ENCODE results near the gene TMEM181.
"Not testable (repeated sequence)": the region's sequence is repeated elsewhere in the genome, so short reads cannot be mapped to it uniquely, and the experiment has no call there.

TMEM181 gene, protein sequence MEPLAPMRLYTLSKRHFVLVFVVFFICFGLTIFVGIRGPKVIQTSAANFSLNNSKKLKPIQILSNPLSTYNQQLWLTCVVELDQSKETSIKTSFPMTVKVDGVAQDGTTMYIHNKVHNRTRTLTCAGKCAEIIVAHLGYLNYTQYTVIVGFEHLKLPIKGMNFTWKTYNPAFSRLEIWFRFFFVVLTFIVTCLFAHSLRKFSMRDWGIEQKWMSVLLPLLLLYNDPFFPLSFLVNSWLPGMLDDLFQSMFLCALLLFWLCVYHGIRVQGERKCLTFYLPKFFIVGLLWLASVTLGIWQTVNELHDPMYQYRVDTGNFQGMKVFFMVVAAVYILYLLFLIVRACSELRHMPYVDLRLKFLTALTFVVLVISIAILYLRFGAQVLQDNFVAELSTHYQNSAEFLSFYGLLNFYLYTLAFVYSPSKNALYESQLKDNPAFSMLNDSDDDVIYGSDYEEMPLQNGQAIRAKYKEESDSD

DNA sequence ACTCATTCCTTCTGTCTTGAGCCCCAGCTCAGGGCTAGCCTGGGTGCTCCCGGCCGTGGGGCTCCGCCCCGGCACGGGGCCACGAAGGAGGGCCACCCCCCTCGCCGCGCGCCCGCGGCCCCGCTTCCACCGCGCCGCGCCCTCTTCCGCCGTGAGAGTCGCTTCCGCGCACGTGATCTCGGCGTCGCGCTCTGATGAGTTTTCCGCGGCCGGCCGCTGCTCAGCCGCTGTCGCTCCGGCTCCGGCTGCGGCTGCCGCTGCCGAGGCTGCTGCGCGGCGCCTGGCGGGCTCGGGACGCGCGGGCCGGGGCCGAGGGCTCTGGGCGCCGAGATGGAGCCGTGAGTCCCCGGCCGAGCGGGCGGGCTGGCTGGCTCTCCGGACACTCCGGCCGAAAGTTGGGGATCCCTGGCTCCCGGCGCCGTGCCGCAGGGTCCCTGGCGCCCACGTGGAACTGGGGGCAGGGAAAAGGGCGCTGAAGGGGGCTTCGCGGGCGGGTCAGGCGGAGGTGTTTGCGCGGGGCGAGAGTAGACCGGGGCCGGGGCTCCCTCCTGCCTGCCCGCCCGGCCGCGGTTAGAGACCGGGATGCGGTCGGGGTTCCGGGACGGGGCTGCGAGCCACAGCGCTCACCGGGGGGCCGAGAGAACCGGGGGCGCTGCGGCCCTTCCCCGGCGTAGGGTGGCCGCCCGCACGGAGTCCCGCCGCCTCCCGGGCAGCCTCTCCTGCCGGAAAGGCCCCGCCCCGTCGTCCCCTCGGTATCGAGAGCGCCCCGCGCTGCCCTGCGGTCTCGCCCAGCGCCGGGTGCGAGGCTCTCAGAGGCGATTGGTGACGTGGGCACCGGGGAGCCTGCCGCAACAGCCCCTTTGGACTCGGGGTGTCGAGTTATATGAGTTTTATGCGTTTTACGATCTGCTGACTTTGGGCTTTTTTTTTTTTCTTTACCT is at the start of gene TMEM181:
TMEM181 (plus strand) TSS at position 197 of the 941 bp plus-strand sequence; CDS start at position 331, 134 bp downstream.
- DNase-seq: peak; percentile 71 to 97 (median 80)
- intact Hi-C loops (cut with DNase I): no loop called here

DNA sequence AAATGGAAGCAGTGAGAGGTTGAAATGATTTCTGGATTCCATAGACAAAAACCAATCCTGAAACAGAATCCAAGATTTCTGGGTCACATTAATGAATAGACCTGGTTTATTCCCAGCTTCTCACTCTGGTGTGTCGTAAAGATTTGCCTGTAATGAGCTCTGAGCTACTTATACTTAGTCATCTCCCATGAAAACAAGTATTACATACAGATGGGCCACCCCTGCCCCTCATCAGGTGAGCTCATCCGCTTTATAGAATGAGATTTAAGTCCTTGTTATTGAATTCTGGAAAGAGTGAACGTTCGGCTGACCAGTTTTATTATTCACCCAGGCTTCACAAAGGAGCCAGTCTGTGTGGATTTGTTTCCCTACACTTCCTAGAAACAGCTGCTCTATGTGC is 47.1 kb upstream of the TMEM181 start:
- intact Hi-C loops (cut with DNase I): no loop called here
- DNase-seq: no peak

DNA sequence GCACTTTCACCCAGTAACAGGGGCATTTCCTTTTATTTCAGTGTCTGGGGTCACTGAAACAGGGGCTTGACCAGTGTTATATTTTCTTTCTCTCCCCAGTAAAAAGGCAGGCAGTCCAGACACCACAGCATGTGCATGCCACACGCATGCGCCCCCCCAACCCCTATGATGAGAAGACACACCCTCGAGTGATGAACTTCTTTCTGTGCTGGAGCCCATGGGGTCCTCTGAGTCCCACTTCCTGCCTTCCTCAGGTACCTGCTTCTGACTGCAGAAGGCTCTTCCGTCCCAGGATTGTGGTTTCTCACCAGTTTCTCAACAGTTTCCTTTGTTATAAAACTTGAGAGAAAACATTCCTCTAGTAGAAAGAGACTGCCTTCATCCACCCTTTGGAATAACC is 45.7 kb upstream of the TMEM181 start:
- intact Hi-C loops (cut with DNase I): no loop called here
- DNase-seq: no peak

DNA sequence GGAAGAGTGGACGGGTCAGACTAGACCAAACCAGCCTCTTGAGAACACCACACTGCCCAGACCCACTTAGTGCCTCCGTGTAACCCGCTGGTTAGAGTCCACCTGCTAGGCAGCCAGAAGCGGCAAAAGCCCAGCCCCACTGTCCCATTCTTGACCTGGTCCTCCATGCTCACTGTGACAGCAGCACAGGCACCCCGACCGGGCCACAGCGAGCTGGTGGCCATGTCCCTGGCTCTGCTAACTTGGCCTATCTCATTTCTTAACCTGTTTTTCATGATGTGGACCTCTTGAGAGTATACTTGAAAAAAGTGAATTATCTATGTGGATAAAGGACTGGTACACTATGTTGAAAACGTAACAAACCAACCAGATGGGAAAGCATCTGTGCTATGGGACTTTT is 44.9 kb upstream of the TMEM181 start:
- intact Hi-C loops (cut with DNase I): no loop called here
- no peak for DNase-seq

DNA sequence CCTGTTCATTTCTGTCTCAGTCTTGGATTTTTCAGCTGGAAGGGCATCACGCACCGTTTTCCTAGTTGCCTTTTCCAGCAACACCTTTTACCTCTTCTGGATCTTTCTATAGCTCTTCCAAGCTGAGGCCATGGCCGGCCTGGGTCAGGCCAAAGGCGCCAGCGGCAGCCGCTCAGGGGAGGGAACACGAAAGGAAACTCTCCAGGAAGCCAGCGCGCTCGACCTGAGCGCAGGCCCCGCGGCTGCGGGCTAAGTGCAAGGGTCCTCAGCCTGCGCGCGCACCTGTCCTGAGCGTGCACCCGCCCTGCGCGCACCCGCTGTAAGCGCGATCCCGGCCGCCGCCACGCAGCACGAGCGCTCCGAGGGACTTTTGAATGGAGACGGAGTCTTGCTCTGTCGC is 43.8 kb upstream of the TMEM181 start:
- intact Hi-C loops (cut with DNase I): no loop called here
- peak in 1 of 10 donors; percentile 74 for DNase-seq

DNA sequence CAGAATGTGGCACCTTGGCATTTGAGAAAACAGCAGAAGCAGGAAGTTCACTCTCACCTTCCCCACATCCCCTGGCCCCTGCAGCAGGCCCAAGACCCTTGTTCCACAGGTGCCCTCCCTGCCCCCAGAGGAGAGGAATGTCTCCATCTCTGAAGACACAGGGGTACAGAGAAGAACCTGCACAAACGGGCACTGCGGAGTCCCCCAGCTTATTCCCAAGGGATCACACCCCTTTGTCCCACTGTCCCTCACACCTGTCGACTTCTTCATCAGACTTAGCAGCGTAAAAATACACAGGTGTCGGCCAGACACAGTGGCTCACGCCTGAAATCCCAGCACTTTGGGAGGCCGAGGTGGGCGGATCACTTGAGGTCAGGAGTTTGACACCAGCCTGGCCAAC is 42.9 kb upstream of the TMEM181 start:
- no peak for DNase-seq
- intact Hi-C loops (cut with DNase I): no loop called here

DNA sequence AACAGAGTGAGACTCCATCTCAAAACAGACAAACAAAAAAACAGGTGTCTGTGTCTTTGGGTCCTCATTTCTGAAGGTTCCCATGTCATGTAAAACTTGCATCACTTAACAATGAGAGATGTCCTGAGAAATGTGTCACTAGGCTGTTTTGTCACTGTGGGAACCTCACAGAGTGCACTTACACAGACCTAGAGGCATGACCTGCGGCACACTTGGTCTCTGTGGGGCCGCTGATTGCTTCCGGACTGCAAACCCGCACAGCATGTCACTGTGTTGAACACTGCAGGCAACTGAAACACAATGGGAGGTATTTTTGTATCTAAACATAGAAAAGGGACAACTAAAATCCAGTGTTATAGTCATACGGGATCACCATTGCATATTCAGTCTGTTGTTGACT is 42.3 kb upstream of the TMEM181 start:
- intact Hi-C loops (cut with DNase I): no loop called here
- DNase-seq: no peak

DNA sequence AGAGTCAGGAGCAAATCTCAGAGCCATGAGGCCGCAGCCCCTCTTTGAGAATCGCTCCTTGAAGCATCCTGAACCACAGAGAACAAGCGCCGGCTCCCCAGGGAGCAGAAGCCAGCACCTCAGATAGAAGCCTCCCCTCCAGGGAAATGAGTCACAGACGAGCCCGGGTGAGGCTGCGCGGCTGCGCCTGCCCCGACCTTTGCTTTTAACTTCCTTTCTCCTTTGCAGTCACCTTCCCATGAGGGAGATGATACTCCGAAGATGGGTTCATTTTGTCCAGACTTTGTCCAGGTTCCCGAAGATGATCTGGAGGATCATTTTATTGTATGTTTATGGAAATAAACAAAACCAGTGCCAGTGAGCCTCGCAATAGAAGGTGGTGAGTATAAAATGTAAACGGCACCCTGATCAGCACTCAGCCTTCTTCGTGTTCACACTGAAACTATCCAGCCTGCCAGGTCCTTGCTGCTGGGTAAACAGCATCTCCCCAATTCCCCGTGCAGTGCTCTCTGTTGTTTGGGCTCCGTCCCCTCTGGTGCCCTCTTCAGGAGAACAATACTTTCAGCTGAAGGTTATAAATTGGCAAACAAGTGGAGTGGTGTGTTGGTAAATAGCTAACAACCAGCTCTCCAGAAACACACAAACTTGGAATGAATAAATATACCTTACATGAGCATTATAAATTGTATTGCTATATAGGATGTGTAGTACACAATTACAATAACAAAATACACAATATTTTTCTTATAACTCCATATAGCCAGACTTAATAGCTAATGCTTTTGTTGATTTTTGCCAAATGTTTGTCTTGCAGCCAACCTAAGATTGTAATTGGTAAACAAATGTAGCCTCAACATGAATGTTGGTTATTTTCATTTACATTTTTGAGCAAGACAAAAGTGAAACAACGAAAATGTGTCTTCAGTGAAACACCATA is 41.4 kb upstream of the TMEM181 start:
- intact Hi-C loops (cut with DNase I): loop anchor here (2.0 kb wide), 1 partner anchor 298 kb away; no protein-coding TSS in a partner anchor
- peak in 9 of 10 donors; percentile 32 to 93 (median 63) for DNase-seq

DNA sequence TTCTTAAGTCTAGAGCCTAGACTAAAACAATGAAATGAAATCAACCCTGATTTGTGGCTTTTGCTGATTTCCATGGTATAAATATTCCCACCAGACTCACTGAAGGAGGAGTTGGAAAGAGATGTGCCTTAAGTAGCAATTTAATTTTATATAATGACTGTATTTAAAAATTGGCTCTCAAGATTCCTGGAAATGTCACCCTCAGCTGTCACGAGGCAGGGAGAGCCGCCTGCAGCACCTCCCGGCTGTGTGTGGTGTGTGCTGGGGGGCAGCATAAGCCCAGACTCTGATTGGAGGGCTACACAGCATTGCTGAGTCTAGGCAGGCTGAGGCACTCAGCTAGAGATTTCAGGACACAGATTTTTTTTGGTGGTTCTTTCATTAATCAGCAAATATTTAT is 40.6 kb upstream of the TMEM181 start:
- intact Hi-C loops (cut with DNase I): loop anchor here (2.0 kb wide), 1 partner anchor 298 kb away; no protein-coding TSS in a partner anchor

DNA sequence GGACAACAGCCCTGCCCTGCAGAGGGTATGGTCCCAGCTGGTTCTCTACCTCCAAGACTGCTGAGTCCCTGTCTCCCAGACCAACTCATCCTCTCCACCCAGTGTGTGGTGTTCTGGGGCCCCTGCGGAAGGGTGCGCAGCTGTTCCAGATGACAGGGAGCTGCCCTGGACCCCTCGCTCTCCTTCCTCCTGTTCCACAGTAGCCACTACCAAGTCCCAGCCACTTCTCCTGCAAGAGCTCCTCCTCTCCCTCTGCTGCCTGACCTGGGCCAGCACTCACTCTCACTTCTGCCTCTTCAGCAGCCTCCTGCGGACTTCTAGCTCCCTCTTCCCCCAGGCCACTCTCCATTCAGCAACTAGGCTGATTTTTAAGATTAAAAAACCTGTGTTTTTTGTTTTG is 40.1 kb upstream of the TMEM181 start:
- intact Hi-C loops (cut with DNase I): loop anchor here (2.0 kb wide), 1 partner anchor 299 kb away; no protein-coding TSS in a partner anchor
- DNase-seq: no peak

More for the DNA sequence above, 40.6 kb upstream of the TMEM181 start:
- DNase-seq: peak in 1 of 10 donors; percentile 87

DNA sequence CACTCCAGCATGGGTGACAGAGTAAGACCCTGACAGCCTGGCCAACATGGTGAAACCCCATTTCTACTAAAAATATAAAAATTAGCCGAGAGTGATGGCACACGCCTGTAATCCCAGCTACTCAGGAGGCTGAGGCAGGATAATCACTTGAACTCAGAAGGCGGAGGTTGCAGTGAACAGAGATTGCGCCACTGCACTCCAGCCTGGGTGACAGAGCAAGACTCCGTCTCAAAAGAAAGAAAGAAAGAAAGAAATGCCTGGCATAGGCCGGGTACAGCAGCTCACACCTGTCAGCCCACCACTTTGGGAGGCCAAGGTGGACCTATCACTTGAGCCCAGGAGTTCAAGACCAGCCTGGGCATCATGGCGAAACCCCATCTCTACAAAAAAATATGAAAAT is 38.9 kb upstream of the TMEM181 start:
- DNase-seq; intact Hi-C loops (cut with DNase I): not testable (repeated sequence)

DNA sequence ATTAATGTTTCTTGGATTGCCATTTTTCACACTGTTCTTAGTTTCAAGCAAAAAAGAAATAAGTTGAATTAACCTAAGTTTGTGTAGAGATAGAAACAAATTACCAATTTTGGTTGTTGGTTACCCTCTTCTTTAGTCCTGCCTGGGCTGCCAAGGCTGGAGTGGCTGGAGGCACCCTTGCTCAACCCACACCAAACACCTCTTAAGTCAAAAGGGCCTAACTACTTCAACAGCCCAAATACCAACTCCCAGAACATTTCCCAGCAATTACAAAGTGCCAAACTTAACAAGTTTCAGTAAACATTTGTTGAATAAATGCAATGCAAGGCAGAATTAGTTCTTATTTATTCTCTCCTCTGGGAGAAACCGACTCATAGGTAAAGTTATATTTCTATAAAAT is 38.1 kb upstream of the TMEM181 start:
- no peak for DNase-seq
- intact Hi-C loops (cut with DNase I): no loop called here

DNA sequence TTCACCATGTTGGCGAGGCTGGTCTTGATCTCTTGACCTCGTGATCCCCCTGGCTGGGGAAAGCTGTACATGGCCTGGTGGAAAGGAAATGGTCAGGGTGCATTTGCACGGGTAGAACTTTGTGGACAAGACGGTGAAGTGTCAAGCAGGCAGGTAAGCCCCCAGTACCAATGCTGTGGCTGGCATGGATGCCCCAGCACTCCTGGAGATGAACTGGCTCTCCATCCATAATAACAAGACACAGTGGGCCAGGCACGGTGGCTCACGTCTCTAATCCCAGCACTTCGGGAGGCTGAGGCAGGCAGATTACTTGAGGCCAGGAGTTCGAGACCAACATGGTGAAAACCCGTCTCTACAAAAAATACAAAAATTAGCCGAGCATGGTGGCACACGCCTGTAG is 37.3 kb upstream of the TMEM181 start:
- intact Hi-C loops (cut with DNase I): no loop called here
- peak in 1 of 10 donors; percentile 49 for DNase-seq

DNA sequence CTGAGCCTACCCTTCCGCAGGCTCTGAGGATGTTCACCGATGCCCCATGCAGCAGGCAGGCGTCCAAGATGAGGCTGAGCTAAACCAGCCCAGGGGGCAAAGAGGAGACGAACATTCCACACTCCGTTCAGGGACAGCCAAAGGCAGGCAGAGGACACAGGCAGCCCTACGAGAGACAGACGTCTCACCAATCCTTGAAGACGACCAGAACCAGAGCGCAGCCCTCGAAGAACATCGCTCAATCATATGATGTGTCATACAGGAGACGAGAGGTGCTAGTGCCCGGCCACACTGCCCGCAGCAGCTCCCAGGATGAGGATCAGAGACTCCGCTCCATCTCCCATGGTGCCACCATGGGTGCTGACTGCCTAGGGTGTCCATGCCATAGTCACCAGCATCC is 35.6 kb upstream of the TMEM181 start:
- peak in 1 of 10 donors; percentile 24 for DNase-seq
- intact Hi-C loops (cut with DNase I): no loop called here

DNA sequence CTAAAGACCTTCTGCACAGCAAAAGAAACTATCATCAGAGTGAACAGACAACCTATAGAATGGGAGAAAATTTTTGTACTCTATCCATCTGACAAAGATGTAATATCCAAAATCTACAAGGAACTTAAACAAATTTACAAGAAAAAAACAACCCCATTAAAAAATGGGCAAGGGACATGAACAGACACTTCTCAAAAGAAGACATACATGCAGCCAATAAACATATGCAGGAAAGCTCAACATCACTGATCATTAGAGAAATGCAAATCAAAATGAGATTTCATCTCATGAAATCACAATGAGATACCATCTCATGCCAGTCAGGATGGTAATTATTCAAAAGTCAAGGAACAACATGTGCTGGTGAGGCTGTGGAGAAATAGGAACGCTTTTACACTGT is 32.0 kb upstream of the TMEM181 start:
- DNase-seq: not testable (repeated sequence)

DNA sequence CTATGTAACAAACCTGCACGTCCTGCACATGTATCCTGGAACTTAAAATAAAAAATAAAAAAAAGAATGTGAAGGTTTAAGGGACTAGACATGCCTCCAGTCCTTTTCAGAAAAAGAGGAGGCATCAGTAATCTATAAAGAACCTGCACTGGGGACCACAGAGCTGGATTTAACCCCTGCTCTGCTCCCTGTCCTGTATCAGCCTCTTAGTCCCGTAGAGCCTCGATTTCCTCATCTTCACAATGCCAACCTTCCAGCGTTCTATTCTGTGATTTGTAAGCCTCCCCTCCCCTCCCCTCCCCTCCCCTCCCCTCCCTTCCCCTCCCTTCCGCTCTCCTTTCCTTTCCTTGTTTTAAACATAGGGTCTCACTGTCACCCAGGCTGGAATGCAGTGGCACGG is 31.1 kb upstream of the TMEM181 start:
- no peak for DNase-seq
- intact Hi-C loops (cut with DNase I): no loop called here

More for the DNA sequence above, 32.0 kb upstream of the TMEM181 start:
- intact Hi-C loops (cut with DNase I): not testable (repeated sequence)

DNA sequence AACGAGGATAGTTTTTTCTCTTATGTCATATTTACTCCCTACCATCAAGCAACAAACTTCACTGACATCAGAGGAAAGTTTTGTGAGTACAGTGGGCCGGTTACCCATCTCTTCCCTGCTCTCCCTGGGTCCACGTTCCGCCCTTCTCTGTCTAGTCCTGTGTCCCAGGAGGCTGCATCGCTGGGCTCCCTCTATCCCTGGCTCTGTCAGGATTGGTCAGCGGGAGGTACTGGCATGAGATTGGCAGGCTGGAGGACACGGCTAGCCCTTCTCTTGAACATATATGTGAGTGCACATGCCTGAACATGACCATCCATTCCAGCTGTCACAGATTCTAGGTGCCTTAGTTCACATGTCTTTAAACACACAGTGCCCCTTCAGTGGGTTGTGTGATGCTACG is 30.3 kb upstream of the TMEM181 start:
- intact Hi-C loops (cut with DNase I): no loop called here
- peak in 1 of 10 donors; percentile 30 for DNase-seq

DNA sequence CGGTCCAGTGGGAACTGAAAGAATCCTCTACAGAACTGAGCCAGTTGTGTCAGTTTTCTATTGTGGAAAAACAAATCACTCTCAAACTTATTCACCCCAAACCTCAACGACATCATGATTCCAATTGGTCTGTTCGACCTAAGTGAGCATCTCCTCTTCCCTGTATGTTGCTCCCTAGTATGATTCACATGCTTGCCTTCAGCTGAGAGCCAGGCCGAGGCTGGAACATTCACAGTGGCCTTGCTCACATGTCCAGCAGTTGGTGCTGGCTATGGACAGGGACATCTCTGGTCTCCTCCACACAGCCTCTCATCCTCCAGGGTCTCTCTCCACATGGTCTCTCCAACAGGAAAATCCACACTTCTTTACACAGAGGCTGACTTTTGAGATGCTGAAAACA is 28.3 kb upstream of the TMEM181 start:
- DNase-seq: peak in 1 of 10 donors; percentile 65
- intact Hi-C loops (cut with DNase I): no loop called here

DNA sequence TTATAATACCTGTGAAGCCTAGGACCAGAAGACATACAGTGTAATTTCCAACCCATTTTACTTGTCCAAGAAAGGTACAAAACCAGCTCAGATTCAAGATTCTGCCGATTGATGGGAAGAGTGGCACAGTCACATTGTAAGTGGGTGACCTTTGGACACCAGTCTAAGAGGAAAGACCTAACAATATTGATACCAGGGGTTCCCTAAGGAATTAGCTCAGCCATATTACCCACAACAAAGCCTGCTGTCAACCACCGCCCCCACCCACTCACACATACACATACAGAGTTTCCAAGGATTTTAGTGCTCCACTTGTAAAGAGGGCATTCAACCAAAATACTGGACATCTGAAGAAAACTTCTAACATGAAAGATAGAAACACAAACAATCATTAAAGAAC is 27.9 kb upstream of the TMEM181 start:
- no peak for DNase-seq
- intact Hi-C loops (cut with DNase I): no loop called here

Data from posterior cingulate gyrus (tissue), 11 donors.